Bronchial epithelial cell (primary cell): ENCODE results near the gene TPRN. TPM values are rescaled to one million over a fixed set of nuclear protein-coding genes. Genes with fewer than 3 reads are reported as not detected.
"Not testable (repeated sequence)": the region's sequence is repeated elsewhere in the genome, so short reads cannot be mapped to it uniquely, and the experiment has no call there.

ENCODE experiments used
- DNase-seq: peaks from one replicate; pipeline ENCODE4 v3.0.0-alpha.2; 2010; ENCODE audit warnings: low read depth
- FAIRE-seq: peaks from 2 replicates; lab custom pipeline; 2011; peaks lifted over from hg19 to GRCh38; lab: Jason Lieb, UNC
- H3K27me3 ChIP-seq: 2 replicates; pipeline ENCODE4 v1.5.1; 2011; ENCODE audit warnings: low read length; ENCODE audit not compliant: control insufficient read depth, insufficient read depth
- H3K36me3 ChIP-seq: 2 replicates; pipeline ENCODE4 v1.5.1; 2011; ENCODE audit warnings: low read length; ENCODE audit not compliant: control insufficient read depth, insufficient read depth
- H3K4me3 ChIP-seq: 2 replicates; pipeline ENCODE4 v1.5.1; 2011; ENCODE audit warnings: mild to moderate bottlenecking, low read depth, low read length, control low read depth
- total RNA-seq: library from RNA; depleted of rRNA; stranded (reverse); fragments of >200 nt; gene quantifications from 2 replicates; pipeline ENCODE4 v1.2.1, GENCODE V29; 2014
- TF ChIP-seq, protein P1 (sequence below): IDR thresholded peaks from 2 replicates; pipeline ENCODE4 v1.5.1; 2011; ENCODE audit warnings: mild to moderate bottlenecking, moderate library complexity, low read length, control low read depth, inconsistent platforms; ENCODE audit not compliant: insufficient read depth, severe bottlenecking

Gene TPRN
- total RNA-seq, 1 donor from 2014 or later: 3.2 TPM

DNA sequence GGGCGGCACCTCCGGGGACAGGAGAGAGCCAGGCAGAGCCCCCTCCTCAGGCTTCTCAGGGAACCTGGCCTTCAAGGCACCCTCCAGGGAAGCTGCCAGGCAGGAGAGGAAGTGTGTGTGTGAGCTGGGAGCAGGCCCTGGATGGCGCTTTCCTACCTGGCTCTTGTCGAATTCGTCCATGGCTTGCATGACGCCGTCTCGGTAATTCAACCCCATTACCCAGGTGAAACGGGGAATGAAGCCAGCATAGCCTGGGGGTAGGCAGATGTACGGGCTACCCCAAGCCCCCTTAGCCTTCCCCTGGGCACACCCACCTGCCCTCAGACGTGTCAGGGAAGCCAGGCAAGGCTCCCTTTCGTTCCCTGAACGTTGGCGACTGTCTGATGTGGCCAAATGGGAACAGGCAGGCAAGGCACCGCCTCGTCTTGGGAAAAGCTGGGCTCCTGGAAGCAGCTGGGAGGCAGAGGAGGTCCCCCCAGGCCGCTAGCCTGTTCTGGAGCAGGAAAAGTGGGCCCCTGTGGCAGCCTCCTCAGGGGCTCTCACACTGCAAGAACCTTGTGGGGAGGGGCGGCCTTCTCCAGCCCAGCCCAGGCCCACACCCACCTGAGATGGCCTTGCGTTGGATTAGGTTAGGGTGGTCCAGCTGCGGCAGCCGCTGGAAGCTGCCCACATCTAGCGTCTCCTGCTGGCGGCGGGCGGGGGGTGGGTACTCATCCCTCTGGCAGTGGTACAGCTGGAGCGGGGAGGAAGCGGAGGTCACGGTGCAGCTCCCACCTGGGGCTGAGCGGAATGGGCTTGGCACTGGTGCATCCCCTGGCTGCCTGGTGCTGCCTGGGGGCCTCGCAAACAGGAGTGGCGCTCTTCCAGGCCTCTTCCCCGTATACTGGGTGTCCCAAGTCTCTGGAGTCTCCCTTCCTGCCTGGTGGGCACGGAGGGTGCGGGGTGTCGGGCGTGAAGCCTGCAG, 44.2 kb upstream of the TPRN start:
- peak; percentile 50 for FAIRE-seq
- TF ChIP-seq, protein P1, sequence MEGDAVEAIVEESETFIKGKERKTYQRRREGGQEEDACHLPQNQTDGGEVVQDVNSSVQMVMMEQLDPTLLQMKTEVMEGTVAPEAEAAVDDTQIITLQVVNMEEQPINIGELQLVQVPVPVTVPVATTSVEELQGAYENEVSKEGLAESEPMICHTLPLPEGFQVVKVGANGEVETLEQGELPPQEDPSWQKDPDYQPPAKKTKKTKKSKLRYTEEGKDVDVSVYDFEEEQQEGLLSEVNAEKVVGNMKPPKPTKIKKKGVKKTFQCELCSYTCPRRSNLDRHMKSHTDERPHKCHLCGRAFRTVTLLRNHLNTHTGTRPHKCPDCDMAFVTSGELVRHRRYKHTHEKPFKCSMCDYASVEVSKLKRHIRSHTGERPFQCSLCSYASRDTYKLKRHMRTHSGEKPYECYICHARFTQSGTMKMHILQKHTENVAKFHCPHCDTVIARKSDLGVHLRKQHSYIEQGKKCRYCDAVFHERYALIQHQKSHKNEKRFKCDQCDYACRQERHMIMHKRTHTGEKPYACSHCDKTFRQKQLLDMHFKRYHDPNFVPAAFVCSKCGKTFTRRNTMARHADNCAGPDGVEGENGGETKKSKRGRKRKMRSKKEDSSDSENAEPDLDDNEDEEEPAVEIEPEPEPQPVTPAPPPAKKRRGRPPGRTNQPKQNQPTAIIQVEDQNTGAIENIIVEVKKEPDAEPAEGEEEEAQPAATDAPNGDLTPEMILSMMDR: peak; percentile 13
- Histone ChIP-seq H3K27me3 (no peaks in the 10 kb centered on the region), H3K36me3 (peaks cover 16% of the 10 kb centered on the region), H3K4me3 (no peak overlapping the region)
- DNase-seq: peak; percentile 38

GRCh38 chr9:137243626-137244485, 43.3 kb upstream of the TPRN start:
- Histone ChIP-seq H3K36me3 (peaks cover 16% of the 10 kb centered on the region), H3K4me3 (no peak overlapping the region), H3K27me3 (no peaks in the 10 kb centered on the region)
- peak; percentile 90 for FAIRE-seq
- TF ChIP-seq, protein P1: no peak
- peak; percentile 29 for DNase-seq

- not testable (repeated sequence) for H3K4me3 ChIP-seq
Measured at GRCh38 chr9:137243266-137243625, 42.7 kb upstream of the TPRN start.

GRCh38 chr9:137242269-137243203, 42.0 kb upstream of the TPRN start:
- FAIRE-seq (peak; percentile 28), DNase-seq (no peak)
- H3K4me3 ChIP-seq: peak overlapping the region; percentile 90
- TF ChIP-seq, protein P1: no peak
- H3K36me3 ChIP-seq: peaks cover 16% of the 10 kb centered on the region
- H3K27me3 ChIP-seq: no peaks in the 10 kb centered on the region

More at GRCh38 chr9:137243266-137243625, 42.7 kb upstream of the TPRN start:
- FAIRE-seq: peak; percentile 83
- H3K36me3 ChIP-seq: peaks cover 16% of the 10 kb centered on the region
- not testable (repeated sequence) for H3K27me3 ChIP-seq, DNase-seq

DNA sequence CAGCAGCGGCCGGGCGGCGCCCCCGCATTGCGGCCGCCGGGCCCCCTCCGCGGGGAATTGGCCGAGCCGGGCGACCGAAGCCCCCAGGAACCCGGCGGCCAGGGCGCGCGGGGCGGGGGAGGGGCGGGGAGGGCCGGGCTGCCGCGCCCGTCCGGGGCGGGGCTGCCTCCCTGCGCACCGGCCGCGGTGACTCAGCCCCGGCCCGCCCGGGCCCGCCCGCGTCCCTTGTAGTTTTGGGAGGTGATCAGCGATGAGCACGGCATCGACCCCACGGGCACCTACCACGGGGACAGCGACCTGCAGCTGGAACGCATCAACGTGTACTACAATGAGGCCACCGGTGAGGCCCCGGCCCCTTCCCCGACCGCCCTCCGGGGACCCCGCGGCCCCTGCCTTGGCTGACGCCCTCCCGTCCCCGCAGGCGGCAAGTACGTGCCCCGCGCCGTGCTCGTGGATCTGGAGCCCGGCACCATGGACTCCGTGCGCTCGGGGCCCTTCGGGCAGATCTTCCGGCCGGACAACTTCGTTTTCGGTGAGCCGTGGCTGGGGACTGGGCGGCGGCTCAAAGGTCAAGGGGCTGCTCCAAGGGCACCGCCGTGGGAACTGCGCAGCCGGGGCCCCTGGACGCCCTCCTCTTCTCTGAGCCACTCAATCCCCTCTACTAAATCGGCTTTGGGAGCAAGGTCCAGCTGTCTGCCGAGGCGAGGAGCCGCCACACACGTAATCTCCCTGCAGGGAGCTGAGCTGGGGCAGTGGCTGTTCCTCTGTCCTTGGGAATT, 41.1 kb upstream of the TPRN start:
- peaks cover 16% of the 10 kb centered on the region for H3K36me3 ChIP-seq
- H3K4me3 ChIP-seq: peak overlapping the region; percentile 90
- TF ChIP-seq, protein P1: no peak
- DNase-seq (peak; percentile 39), FAIRE-seq (no peak)
- no peaks in the 10 kb centered on the region for H3K27me3 ChIP-seq
